NCI-H1048 (cell line): ENCODE results near the gene FOXC1.

ENCODE experiments used
- DNase-seq: peaks from one replicate; lab custom pipeline; 2025; lab: John Stamatoyannopoulos, UW

The FOXC1 gene

DNA sequence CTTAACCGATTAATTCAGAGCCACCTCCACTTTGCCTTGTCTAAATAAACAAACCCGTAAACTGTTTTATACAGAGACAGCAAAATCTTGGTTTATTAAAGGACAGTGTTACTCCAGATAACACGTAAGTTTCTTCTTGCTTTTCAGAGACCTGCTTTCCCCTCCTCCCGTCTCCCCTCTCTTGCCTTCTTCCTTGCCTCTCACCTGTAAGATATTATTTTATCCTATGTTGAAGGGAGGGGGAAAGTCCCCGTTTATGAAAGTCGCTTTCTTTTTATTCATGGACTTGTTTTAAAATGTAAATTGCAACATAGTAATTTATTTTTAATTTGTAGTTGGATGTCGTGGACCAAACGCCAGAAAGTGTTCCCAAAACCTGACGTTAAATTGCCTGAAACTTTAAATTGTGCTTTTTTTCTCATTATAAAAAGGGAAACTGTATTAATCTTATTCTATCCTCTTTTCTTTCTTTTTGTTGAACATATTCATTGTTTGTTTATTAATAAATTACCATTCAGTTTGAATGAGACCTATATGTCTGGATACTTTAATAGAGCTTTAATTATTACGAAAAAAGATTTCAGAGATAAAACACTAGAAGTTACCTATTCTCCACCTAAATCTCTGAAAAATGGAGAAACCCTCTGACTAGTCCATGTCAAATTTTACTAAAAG, 2.7 kb downstream of the FOXC1 start:
- DNase-seq: no peak

DNA sequence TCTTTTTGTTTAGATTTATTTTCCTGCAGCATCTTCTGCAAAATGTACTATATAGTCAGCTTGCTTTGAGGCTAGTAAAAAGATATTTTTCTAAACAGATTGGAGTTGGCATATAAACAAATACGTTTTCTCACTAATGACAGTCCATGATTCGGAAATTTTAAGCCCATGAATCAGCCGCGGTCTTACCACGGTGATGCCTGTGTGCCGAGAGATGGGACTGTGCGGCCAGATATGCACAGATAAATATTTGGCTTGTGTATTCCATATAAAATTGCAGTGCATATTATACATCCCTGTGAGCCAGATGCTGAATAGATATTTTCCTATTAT, 3.2 kb downstream of the FOXC1 start:
- no peak for DNase-seq

DNA sequence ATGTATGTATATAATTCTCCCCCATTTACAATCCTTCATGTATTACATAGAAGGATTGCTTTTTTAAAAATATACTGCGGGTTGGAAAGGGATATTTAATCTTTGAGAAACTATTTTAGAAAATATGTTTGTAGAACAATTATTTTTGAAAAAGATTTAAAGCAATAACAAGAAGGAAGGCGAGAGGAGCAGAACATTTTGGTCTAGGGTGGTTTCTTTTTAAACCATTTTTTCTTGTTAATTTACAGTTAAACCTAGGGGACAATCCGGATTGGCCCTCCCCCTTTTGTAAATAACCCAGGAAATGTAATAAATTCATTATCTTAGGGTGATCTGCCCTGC, 3.6 kb downstream of the FOXC1 start:
- no peak for DNase-seq

GRCh38 chr6:1613688-1614447, 4.2 kb downstream of the FOXC1 start:
- DNase-seq: no peak

DNA sequence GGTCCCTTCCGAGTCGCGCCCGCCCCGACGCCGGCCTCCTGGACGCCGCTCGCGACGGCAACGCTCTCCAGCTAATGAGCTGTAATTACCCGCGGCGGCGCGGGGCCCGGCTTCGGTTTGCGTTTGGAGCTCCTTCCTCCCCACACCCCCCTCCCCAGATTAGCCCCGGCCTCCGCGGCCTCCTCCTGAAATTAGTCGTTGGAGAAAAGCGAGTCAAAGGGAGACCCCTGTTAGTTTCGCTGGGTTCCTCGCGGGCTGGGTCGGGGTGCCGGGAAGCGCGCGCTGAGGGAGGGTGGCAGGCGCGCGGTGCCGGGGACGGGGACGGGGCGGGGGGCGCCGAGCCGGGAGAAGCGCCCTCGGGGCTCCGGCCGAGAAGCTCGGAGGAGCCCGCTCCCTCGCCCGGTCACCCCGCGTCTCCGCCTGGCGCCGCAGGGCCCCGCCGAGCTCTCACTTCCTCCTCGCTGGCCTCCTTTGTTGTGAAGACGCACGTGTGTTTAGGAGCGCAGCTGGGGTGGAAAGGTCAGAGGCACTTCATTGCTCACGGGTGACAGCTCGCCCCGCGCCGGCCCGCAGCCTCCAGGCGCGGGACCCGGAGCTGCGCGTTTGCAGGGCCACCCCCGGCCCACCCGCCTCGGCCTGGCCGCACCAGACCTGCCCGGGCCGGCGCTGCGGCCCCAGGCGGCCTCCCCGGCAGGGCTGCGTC, 4.9 kb downstream of the FOXC1 start:
- no peak for DNase-seq

DNA sequence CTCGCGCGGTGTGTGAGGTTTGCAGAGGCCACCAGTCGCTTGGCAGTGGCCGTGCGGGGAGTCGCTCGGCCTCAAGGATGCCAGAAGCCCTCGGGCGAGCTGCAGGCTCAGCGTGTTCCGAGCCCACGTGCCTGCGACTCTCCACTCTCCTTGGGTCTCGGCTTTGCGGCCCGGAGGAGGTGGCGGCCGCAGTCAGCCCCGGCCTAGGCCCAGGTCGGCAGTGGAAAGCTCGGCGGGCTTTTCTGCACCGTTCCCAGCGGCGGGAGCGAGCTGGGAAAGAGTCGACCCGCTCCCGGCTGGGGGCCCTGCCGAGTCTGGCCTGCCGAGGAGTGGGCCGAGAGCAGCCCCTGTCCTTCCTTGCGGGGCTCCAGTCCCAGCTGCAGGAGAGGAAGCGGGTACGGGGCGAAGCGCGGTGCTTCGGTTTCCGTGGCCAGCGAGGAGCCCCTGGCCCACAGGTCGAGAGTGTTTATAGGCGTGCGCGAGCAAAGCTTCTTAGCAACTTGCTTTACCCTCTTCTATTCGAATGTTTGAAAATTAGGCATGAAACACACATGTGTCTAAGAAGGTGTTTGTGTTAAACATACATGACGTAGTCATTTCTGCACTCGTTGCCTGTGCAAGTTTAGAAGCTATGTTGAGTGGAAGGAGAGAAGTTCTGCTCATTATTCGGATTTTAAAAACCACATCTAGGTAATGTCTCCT, 5.6 kb downstream of the FOXC1 start:
- no peak for DNase-seq

DNA sequence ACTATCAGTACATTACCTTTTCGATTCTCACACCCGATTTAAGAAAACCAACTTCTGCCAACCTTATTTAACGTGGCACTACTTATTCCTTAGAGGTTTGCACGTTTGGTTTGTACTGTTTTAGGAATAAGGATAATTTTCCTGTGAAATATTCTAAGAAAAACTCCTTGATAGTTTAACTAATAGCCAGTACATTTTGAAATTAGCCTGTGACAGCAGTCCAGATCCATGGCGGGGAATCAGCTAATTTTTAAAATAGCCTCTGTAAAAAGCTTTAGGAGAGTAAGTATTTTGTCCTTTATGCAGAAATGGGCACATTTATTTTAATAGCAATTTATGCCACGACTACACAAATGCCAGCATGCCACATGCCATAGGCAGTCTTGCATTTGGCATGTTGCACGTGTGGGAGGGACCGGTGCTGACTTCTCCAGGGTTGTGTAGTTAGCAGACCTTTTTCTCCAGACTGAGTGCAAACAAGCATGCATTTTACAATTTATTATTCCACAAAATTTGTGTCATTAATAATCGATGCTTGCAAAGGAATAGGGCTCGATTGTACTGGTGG, 6.2 kb downstream of the FOXC1 start:
- DNase-seq: no peak

DNA sequence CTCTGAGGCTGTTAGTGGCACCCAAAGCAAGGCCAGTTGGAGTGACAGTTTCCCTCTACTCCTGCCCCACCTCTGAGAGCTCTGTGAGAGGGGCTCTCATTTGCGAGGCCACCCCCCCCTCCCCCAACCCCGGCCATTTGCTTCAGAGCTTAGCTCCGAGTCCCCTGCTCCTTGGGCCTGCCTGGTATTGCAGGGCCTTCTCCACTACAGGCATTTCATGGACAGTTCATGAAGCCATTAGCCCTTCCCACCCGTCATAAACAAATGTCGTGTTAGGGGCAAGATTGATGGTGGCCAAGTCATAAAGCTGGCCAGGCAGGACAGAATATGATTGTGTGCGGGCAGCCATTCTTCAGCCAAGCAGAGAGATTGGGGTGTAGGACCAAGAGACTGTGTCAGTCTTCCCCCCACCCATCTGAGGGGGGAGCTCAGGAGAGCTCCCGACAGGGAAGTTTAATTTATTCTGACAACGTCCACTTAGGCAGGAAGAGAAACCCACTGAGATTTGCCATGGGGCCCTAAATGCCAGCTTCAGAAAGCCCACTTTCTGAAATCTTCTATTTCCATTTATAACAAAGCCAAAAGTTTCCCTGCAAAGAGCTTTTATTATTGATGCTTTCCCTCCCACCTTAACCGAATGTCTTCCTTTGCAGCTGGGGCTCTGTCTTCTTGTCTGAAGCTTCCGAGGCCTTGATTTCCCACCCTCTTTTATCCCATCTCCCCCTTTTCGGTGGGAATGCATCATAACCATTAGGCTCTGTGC, 7.2 kb downstream of the FOXC1 start:
- DNase-seq: no peak

GRCh38 chr6:1617466-1618310, 8.0 kb downstream of the FOXC1 start:
- DNase-seq: no peak

DNA sequence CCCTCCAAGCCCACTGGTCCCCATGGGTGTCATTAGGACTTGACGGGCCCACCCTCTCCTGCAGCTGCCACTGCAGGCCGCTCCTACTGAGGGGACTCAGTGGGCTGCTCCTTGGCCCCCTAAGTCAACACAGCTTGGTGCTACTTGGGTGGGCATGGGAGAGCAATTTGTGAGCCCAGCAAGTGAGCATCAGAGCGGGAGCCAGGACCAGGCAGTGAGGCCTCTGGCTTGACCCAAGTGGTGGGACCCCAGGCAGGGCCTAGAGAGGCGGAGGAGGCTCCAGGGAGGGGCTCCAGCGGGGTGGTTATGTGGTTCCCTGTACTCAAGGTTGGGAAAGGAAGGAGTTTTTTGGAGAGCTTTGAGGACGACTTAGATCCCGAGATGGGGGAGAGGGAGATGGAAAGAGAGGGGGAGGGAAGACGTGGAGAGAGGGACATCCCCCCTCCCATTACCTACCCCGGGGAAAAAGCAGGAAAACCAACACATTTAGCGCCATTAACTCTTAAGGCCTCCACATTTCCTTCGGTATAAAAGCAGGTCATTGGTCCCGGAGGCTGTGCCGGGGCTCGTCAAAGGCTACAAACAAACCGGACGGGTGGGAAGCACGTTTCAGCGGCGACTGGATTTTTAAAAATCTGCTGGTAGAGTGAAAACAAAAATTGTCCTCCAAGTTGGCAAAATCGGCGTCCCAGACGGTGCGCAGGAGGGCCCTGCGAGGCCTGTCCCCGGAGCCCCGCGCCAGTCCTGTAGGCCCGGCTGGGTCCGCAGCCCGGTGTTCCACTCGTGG, 8.8 kb downstream of the FOXC1 start:
- no peak for DNase-seq

GRCh38 chr6:1619098-1619672, 9.5 kb downstream of the FOXC1 start:
- DNase-seq: no peak

DNA sequence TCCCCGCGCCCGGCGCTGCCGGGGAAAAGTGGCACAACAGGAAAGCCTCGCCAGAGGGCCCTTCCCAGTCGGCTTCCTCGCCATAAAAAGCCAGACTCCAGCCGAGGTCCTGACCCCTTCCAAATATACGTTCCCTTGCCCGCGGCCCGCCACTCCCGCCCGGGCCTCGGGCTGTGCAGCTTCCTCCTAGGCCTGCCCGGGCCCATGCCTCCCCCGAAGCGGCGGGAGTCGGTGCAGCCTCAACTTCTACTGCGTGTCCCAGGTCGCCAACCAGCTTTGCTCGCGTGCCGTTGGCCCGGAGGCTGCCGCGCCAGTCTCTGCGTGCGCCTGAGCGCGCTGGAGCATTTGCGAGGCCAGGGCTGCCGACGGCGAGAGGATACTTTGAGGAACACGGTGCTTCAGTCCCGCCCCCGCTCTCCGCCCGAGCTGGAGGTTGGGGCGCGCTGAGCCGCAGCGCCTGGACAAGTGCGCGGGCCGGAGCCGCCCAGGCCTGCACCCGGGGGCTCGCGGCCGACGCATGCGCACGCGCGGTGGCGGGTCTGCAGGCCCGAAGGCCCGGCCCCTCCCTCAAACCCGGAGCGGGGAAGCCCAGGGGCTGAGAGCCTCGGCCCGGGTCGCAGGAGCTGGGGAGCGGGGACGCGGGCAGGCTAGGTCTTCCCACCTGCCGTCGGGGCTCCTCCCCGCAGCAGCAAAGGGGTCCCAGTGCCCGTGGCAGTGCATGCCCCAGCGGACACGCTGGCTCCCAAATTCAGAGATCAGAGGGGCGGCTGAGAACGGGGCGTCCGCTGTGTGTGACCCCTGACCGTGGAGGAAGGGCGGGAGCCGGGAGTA, 10.2 kb downstream of the FOXC1 start:
- DNase-seq: no peak

DNA sequence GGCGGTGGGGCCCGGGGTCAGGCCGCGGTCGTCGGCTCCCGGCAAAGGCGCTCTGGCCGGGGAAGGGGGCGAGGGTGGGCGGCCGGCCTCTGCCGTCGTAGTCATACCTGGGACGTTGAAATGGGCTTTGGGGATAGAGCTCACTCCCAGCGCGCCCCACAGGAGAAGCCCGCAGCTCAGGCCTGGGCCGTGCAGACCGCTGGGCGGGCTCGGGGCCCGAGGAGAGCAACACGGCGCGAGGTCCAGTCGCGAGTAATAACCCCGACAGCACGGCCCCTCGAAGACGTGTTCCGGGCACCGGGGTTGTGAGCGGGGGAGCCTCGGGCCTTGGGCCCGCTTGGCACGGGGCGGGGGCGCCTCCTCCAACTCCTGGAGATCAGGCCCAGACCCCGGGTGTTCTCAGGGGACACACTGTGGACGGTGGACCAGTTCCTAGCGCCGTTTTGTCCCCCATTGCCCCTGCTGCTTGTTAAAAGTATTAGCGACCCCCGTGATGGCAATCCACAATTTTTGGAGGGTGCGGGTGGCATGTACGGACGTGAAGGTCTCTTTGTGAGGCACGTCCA, 10.9 kb downstream of the FOXC1 start:
- no peak for DNase-seq

DNA sequence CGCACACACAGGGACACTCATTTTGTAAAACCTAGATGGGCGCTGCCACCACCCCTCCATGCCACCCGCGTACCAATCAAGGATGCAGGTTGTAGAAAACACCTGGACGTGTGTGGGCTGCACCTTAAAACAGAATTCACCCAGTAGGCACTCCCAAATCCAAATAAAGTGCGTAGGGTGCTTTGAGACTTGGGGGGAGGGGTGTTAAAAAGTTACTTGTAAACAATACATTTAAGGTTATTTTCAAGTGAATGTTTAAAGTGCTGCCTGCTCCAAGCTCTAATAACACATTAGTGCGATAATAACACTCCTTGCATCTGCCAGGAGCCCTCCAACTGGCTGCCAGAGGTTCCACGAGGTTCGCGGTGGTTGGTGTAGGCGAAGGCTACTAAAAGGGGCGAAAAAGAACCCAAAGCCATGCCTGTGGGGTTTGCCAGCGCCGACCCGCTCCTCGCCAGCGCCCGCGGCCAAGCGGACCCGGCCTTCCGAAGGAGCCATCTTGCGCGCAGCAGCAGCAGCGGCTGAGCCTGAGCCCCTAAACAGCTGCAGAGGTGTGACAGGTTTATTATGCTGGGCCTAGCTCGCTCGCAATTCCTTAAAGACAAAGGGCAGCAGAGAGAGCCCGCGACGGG, 11.5 kb downstream of the FOXC1 start:
- no peak for DNase-seq

GRCh38 chr6:1622220-1622850, 12.6 kb downstream of the FOXC1 start:
- DNase-seq: no peak

DNA sequence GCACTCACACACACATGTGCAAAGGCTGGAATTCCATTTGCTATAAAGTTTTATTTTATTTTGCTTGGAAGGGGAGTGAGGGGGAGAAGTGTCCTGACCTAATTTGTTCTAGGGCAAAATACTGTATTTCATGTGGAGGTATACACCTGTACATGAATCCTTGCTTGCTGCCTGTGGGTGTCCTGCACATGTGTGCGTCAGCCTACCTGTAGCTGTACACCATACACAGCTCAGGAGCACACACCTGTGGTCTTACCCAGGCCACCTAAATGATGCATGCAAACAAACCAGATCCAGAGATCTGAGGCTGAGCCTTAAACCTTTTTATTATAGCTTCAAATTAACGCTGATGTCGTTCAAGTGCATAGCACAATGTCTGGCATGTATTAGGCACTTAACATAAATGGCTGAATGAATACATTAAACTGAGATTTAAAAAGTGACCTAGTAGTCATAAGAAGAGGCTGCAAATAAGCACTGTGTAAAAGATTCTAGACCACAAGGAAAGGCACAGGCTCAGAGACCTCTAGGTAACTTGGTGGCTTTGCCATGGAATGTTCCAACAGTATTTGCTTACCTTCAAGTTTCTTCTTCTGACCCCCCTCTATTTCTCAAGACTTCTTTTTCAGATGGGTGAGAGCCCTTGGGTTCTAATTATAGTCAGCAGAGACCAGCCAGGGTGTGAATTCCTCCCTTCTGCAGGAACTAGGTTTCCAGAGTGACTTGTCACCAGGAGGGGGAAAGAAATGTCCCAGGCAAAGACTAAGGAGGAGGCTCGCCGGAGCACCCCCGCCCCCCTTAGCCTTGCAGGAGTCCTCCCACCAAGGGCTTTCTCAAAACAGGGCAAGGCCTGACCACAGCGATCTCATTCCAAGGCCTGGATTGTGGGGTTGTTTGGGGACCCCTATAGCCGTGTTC, 13.4 kb downstream of the FOXC1 start:
- no peak for DNase-seq

- DNase-seq: no peak
These were observed 14.0 kb downstream of the FOXC1 start for GRCh38 chr6:1623769-1624057.
